ENCODE data around the gene SPESP1.

The SPESP1 gene

GRCh38 chr15:68990992-68991500 is 60.7 kb downstream of the SPESP1 start:
- no peak overlapping the region for H3K4me3 ChIP-seq (ENCODE audit: low read depth, low read length)

- H3K4me3 ChIP-seq (ENCODE audit: low read depth, low read length) = no peak overlapping the region
Measured at GRCh38 chr15:68991723-68992122, 61.4 kb downstream of the SPESP1 start.

DNA sequence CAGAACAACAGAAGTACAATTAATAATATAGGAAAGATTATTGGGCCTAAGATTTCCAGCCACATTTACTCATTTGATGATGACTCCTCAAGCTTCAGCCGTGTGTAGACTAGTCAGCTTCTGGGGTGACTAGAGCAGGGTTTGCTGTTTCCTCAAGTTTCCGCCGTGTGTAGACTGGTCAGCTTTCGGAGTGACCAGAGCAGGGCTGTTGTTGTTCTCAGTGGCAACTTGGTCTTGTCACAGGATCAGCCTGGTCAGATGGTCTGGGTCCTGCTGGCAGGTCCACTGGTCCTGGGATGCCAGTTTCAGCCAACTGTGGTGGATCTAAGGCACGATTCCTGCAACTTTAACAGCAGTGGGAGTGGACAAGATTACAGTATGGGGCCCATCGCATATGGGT is 62.4 kb downstream of the SPESP1 start:
- H3K4me3 ChIP-seq (ENCODE audit: low read depth, low read length) = no peak overlapping the region

- no peak overlapping the region for H3K4me3 ChIP-seq (ENCODE audit: low read depth, low read length)
Measured at GRCh38 chr15:68993276-68993675, 63.0 kb downstream of the SPESP1 start.

GRCh38 chr15:68994149-68994548 is 63.8 kb downstream of the SPESP1 start:
- H3K4me3 ChIP-seq (ENCODE audit: low read depth, low read length) = no peak overlapping the region

- H3K4me3 ChIP-seq (ENCODE audit: low read depth, low read length) = no peak overlapping the region
Measured at GRCh38 chr15:68994981-68995761, 64.8 kb downstream of the SPESP1 start.

Measured in iPS-11a (cell line).